GM19438 (cell line): ENCODE measurements around the gene RPS21.
"Not testable (repeated sequence)": the region's sequence is repeated elsewhere in the genome, so short reads cannot be mapped to it uniquely, and the experiment has no call there.

Experiments
- ATAC-seq: cut with Tn5 transposase; IDR thresholded peaks from one replicate; pipeline ENCODE4 v1.9.1; 2021; ENCODE audit warnings: low read depth; ENCODE audit not compliant: unreplicated experiment

Gene RPS21

DNA sequence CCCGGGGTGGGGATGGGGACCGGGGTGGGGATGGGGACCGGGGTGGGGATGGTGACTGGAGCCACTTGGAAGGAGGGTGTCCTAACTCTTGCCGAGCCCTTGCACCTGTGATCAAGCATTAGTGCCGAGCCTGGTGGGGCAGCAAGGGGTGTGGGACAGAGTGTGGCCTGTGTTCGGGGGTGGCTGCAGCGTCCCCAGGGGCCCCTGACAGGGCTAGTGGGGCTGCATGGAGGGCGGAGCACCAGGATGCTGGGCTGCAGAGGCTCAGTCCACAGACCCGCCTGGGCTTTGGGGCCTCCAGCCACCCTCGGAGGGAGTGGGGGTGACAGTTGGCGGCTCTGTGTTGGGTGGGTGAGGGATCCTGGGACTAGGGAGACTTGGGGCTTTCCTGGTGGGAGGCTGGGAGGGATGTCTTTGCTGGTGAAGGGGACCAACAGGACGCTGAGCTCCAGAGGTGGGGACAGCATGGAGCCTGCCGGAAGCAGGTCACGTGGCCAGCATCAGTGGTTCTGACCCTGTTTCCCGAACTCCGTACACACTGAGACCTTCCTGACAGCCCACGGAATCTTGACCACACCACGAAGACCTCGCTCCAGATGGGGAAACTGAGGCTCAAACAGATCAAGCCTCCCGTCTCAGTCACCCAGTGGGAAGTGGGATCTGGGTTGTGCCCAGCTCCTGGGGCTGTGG, 35.9 kb downstream of the RPS21 start:
- no peak for ATAC-seq

DNA sequence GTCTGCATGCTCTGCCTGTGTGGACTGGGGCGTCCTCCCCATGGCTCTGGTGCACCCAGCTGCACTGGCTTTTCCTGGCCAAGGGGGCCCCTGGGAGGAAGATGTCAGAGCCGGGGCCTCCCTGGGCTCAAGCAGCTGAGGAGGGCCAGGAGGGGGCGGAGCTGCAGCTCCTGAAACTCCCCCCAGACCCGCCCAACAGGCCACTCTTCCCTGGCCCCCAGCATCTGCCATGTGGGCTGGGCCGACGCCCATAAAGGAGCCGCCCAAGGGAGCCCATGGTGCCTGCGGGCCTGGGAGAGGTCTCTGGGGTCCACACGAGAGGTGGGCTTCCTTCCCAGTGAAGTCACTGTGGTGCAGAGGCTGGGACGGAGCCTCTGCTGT, 36.4 kb downstream of the RPS21 start:
- no peak for ATAC-seq

DNA sequence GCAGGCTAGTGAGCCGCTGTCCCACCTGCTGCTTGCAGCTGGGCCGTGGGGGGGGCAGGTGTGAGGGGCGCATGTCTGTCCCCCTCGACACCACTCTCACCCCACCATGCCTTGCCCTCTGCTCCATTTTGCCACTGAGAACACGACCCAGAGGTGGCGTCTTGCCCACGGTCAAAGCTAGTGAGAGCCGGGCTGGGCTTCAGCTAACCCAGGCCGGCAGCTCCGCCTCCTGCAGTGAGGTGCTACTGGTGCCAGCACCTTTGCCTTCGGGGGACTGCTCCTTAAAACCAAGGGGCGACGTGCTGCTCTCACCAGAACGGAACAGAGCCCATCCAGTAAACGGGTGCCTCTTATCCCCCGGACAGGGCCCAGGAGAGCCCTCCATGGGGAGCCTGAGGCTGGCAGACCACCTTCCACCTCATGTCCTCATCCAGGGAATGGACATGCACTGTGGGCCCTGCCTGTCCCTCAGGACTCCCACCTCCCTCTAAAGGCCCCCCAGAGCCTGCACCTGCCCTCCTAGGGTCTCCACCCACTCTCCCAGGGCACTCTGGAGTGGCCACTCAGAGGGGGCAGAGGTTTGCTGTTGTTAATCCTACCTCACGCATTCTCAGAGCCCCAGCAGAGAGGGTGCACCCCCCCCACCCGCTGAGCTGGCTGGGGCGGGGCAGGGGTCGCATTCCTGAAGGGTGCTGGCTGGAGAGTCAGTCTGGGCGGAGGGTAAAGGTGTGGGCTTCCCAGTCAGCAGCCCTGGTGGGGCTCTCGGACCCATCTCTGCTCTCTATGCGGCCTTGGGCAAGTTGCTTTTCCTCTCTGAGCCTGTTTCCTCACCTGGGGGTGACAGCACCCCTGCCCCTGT, 37.6 kb downstream of the RPS21 start:
- ATAC-seq, result no peak

DNA sequence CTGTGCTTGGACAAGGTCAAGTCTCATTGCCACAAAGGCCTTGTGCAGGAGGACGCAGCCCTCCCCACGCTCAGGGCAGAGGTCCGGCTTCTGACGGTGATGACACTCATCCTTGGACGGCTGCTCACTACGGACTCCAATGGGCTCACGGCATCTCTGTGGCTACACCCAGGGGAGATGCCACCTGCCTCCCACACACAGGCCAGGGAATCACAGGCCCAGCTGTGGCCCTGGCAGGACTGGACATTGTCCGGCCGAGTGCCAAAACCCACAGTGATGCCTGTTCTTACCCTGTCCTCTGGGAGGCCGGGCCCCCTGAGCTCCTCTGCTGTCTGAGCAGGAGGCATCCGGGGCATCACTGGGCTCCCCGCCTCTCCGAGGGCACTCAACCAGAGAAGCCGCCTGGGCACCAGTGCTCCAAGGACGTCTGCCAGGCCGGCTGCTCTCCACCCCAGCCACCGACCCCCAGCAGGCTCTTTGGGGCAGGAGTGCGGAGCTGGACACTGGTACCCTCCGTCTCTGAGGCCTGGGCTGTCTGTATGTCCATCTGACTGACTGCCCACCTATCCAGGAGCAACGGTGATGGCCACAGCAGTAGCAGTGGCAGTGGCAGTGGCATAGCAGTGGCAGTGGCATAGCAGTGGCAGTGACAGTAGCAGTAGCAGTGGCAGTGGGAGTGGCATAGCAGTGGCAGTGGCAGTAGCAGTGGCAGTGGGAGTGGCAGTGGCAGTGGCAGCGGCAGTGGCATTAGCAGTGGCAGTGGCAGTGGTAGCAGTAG, 38.6 kb downstream of the RPS21 start:
- no peak for ATAC-seq

DNA sequence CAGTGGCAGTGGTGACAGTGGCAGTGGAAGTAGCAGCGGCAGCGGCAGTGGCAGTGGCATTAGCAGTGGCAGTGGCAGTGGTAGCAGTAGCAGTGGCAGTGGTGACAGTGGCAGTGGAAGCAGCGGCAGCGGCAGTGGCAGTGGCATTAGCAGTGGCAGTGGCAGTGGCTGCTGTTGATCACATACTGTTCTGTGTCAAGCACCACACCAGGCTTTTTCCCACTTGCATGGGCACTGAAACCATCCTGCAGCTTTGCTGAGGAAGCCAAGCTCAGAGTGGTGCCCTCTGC, 39.1 kb downstream of the RPS21 start:
- ATAC-seq, result not testable (repeated sequence)

DNA sequence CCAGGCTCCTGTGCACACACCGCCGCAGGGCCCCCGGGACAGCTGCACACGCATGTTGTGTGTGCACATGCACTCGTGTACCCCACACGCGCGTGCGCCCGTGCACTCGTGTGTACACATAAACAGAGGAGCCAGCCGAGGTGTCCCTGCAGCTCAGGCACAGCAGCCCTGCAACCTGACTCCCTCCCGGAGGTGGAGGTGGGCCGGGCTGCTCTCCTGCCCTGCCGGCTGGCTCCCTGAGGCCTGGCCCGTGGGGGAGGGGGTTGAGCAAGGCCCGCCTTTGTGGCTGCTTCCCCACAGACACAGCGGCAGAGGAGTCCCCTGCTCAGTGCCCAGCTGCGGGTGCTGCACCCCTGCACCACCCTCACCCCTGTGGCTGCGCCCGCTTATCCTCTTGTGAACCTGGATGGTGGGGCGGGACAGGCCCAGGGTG, 39.8 kb downstream of the RPS21 start:
- ATAC-seq, result no peak

DNA sequence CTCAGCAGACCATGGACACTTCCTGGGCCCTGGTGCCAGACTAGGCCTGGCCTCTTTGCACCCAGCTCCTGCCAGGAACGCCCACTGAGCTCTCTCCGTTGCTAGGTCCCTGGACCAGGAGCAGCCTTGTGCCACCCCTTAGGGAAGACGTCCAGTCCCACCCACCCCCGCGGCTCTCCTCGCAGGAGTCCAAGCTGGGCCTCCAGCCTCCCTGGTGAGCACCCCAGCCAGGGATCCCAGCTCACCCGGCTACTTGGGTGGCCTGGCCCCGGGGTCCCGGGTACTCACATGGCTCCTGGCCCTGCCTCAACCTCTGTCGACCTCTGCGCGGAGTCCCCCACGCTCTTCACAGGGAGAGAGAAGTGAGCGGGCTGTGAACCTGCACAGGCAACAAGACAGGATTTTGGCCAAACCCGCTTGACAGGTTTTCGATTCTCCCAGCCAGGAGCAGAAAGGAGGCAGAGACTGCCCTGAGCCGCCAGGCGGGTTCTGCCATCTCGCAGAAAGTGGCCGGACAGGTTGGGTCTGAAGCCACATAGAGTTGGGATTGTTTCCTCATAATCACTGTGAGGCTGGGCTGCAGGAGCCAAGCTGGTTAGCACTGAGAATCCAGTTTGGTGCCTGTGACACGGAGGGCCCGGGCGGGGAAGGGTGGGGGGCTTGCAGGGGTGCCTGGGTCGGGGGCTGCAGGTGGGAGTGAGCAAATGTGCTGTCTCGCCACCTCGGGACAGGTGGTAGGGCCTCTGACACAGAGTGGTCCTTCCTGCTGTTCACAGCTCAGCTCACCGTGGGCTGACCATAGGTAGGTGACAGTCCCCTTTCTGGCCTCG, 40.5 kb downstream of the RPS21 start, which contains the start of gene RBBP8NL:
TSS of gene RBBP8NL (minus strand) at position 368 of the 830 bp plus-strand sequence. CDS start 7,892 bp downstream, outside the sequence.
- ATAC-seq, result no peak

DNA sequence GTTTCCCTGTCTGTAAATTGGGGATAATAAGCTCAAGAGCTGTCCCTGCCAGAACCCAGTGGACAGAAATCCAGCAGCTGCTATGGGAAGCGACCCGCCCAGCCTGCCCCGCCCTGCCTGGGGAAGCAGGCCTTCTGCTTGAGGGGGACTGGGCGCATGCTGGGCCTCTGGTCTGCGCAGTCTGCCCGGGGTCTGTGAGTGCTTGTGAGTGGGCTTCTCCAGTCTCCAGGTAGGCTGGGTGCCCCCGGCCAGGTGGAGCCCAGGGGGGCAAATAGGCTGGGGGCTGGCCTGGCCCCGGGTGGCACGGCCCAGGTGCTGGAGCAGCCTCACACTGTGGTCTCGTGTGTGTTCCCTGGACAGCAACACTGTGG, 41.1 kb downstream of the RPS21 start:
- ATAC-seq, result no peak

DNA sequence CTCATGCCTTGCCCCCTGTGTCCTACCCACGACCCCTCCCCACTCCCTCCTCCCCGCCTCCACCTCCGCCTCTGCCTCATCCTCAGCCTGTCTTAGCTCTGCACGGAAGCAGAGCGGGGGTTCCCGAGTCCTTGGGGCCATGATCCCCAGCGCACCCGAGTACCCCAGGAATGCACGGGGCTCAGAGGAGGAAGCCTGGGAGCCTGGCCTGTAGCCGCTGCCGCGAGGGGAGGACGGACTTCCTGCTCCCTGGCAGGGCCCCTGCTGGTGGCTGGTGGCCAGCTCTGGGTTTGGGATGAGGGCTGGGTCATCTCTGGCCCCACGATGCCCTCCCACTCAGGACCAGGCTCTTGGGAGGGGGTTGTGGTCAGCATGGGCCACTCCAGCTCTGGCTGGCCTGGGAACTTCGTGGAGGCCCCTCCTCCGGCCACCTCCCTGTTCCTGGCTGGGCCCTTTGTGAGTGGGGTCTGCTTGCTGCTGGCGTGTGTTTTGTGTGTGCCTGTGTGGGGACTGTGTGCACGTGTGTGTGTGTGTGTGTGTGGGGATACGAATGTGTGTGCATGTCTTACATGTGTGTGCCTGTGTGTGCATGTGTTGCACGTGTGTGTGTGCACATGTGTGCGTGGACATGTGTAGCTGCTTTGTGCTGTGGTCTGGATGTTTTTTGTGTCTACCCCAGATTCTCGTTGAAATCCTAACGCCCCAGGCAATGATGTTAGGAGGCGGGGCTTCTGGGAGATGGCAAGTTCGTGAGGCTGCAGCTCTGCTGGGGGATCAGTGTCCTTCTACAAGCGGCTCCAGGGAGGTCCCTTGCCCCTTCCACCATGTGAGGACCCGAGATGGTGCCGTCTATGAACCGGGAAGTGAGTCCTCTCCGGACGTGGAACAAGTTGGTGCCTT, 41.7 kb downstream of the RPS21 start:
- ATAC-seq, result no peak

DNA sequence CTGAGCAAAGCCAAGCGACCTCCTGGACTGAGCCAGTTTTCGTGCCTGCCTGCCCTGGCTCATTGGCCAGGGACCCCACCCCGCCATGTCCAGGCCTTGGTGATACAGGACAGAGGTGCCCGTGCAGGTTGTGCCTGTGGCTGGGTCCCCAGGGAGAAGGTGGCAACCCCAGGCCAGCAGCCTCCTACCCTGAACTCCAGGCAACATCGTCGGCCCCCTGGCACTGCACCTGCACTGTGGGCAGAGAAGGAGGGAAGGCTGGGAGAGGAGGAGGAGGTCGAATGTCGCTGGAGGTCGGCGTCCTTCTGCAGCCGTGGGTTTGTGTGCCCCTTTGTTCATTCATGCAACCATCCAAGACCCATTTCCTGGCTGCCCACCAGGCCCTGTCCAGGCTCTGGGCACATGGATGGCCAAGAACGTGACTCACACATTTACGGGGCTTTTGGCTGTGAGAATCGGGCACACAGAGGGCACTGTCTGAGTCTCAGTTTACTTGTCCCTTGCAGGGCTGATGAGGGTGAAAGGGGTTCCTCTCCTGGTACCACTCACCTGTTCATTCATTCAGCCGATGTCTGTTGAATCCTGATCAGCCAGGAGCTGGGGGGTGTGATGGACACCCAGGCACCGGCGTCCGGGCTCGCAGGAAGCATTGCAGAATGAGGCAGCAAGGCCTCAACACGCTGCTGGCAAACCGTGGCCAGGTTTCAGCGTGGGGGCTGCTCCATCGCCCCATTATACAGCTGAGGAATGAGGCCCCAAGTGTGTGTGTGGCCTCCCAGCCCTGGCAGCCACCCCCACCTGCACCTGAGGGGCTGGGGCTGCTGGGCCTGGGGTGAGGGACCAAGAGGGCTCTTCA, 42.8 kb downstream of the RPS21 start:
- ATAC-seq, result no peak

DNA sequence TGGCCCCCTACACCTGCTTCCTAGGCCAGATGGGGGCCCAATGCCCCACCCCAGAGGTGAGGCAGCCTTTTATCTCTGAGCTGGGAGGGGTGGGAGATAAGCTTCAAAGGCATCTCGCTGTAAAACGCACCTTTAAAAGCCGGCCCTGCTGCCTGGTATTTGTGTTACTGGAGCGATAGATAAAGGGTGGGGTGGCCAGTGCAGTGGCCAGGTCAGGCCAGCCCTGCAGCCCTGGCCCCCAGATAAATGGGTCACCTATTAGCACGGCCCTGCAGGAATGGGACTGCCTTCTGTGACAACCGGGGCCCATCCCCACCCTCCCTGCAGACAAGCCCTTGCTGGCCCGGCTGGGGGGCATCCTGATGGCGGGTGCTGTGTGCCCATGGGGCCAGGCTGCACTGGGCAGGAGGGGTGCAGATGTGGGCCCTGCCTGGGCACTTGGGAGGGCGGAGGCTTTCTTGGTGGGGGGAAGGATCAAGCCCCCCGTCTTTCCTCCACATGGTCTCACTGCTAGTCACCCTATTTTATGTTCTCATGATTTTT, 43.5 kb downstream of the RPS21 start:
- no peak for ATAC-seq

DNA sequence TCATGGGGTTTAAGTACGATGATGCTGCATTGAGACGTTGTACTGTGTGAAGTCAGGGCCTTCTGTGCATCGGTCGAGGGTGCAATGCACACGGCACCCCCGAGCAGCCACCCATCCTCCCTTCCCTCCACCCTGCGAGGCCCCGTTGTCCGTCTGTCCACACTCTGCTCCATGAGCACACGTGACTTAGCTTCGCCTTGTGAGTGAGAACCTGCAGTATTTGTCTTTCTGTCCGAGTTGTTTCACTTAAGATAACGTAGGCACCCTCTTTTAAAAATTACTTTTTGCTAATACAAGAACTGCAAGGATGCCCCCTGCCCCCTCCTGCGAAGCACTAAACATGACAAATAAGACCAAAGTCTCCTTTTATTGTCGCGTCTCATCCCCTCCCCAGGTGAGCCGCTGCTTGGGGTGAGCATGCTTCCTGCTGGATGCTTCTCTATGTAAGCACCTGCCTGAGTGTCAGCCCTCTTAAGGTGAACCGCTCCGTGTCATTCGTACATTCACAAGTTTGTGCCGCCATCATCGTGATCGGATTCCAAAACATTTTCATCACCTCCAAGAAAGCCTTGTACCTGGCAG, 44.1 kb downstream of the RPS21 start:
- no peak for ATAC-seq

DNA sequence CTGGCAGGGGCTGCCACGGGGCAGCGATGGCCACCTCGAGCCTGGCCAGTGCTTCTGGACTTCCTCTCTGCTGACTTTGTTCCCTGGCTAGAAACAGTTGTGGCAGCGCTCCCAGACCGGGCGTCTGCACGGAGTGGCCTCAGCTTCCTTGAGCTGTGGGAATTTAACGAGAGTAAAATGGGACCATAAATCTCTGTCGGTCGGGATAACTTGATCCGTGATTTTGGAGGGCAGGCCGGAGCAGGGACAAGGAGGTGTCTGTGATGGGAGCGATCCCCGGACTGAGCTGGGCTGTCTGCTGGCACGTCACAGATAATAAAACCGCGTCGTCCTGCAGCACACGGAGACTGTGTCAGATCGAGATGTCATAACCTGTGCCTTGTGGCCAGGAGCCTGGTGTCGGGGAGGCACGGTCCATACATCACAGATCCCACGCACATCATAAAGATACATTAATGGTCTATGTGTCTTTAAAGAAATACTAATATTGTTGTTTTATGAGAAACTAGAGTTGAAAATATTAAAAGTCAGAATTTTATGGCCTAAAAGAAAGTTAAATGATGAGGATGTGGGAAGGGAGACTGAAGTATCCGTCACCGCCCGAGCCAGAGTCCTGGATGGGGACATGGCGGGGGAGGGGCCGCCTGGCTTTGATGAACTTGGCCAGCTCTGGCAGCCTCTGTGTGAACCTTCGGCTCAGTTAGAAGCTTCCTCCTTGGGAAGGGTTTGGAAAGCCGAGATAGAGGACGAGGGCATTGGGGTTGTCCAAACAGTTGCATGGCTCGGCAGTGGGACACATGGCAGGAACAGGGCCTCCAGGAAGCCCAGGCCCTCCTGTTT, 47.0 kb downstream of the RPS21 start:
- no peak for ATAC-seq

DNA sequence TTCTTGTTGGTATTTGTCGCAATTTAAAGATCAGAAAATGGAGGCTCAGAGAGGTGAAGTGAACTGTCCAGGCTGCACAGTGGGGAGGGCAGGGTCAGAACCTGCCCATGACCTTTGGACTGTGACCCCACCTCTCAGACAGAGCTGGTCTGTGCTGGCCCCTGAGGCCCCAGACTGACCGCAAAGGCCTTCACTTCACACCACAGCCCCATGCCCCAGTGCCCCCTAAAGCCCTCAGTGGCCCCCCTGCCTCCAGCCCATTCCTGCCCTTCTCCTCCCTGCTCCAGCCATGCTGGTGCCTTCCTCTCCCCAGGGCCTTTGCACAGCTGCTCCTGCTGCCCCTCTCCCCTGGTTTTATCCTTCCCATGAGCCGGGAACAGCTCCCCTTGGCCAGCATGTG, 49.8 kb downstream of the RPS21 start:
- no peak for ATAC-seq

DNA sequence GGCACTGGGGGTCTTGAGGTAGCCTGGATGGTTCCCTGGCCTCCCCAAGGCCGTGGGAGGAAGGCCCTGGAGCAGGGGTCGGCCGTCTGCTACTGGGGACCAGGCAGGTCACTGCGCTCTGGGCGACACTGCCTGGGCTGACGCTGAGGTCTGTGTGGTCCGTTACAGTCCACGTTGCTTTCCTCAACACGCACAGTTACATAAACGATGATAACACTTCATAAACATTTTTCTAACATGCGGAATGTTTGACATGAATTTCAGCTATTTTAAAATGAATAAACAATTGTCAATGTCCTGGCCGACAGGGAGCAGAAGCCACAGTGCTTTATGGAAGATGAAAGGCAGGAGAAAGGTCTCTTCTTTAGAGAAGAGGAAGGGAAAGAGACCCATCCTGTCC, 50.6 kb downstream of the RPS21 start:
- ATAC-seq, result no peak

DNA sequence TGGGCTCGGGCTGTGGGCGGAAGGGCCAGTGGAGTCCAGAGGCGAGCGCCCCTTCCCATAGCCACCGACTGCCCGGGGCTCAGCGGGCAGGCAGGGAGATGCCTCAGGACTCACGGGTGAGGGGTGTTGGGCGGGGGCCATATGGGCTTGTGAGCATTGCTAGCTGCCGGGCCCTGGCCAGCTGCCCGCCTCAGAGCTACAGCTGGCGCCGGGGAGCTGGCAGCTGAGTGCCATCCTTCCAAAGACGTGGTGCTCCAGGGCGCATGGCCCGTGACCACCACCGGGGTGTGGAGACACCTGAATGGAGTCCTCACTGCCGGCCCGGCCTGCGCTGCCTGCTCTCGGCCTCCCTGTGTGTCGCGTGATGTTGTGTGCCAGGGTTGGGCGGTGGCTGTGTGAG, 51.0 kb downstream of the RPS21 start:
- ATAC-seq, result no peak
